GM23338 (cell line): ENCODE measurements around the gene TXNDC2. TPM values are rescaled to one million over a fixed set of nuclear protein-coding genes. Genes with fewer than 3 reads are reported as not detected.

Experiments used
- ATAC-seq: fragments of 200-7000 bp; cut with Tn5 transposase; 3 replicates; pipeline ENCODE4 v1.9.1; 2020
- DNase-seq: peaks from one replicate; pipeline ENCODE4 v3.0.0-alpha.2; 2015; ENCODE audit warnings: low spot score
- H2AFZ ChIP-seq: fragments of 200-600 bp; sonication (generic); 2 replicates; pipeline ENCODE4 v1.8.0; 2016; ENCODE audit warnings: antibody characterized with exemption, mild to moderate bottlenecking, moderate library complexity
- H3F3A ChIP-seq: fragments of 200-600 bp; sonication (generic); replicated peaks from 2 replicates; pipeline ENCODE4 v1.8.0; 2017; ENCODE audit warnings: antibody characterized with exemption, mixed run types, low read depth
- H3K27ac ChIP-seq: fragments of 200-600 bp; sonication (generic); 2 replicates; pipeline ENCODE4 v1.6.1; 2016; ENCODE audit warnings: low read depth
- H3K27me3 ChIP-seq: fragments of 200-600 bp; sonication (generic); 2 replicates; pipeline ENCODE4 v1.8.0; 2016; ENCODE audit warnings: mild to moderate bottlenecking, mixed run types, moderate library complexity; ENCODE audit not compliant: insufficient read depth
- H3K36me3 ChIP-seq: fragments of 200-600 bp; sonication (generic); 2 replicates; pipeline ENCODE4 v1.8.0; 2016; ENCODE audit warnings: mild to moderate bottlenecking; ENCODE audit not compliant: insufficient read depth
- H3K4me1 ChIP-seq: fragments of 200-600 bp; sonication (generic); 2 replicates; pipeline ENCODE4 v1.8.0; 2016; ENCODE audit warnings: mild to moderate bottlenecking, moderate library complexity; ENCODE audit not compliant: insufficient read depth
- H3K4me2 ChIP-seq: fragments of 200-600 bp; sonication (generic); 2 replicates; pipeline ENCODE4 v1.7.1; 2017; ENCODE audit warnings: mixed run types
- H3K4me3 ChIP-seq: fragments of 200-600 bp; sonication (generic); 2 replicates; pipeline ENCODE4 v1.6.1; 2016; ENCODE audit warnings: mixed run types
- H3K79me2 ChIP-seq: fragments of 200-600 bp; sonication (generic); replicated peaks from 2 replicates; pipeline ENCODE4 v1.8.0; 2017; ENCODE audit warnings: mild to moderate bottlenecking; ENCODE audit not compliant: insufficient read depth
- H3K9me2 ChIP-seq: fragments of 200-600 bp; sonication (generic); 2 replicates; pipeline ENCODE4 v1.8.0; 2017; ENCODE audit not compliant: insufficient read depth
- H4K20me1 ChIP-seq: fragments of 200-600 bp; sonication (generic); replicated peaks from 2 replicates; pipeline ENCODE4 v1.8.0; 2017; ENCODE audit warnings: mild to moderate bottlenecking; ENCODE audit not compliant: insufficient read depth
- H3K27ac Mint-ChIP-seq: 2 replicates; pipeline ENCODE4 v1.8.0; 2020; ENCODE audit warnings: inconsistent platforms, mild to moderate bottlenecking, moderate library complexity, mixed read lengths
- H3K27me3 Mint-ChIP-seq: 3 replicates; pipeline ENCODE4 v1.8.0; 2022; ENCODE audit warnings: low read depth, mild to moderate bottlenecking, moderate library complexity, mixed read lengths, inconsistent platforms; ENCODE audit not compliant: insufficient read depth, poor library complexity
- H3K36me3 Mint-ChIP-seq: 3 replicates; pipeline ENCODE4 v1.8.0; 2021; ENCODE audit warnings: low read depth, mild to moderate bottlenecking, inconsistent platforms, moderate library complexity, mixed read lengths
- H3K4me1 Mint-ChIP-seq: 3 replicates; pipeline ENCODE4 v1.8.0; 2020; ENCODE audit warnings: mild to moderate bottlenecking, inconsistent platforms, mixed read lengths
- H3K4me3 Mint-ChIP-seq: 3 replicates; pipeline ENCODE4 v1.8.0; 2021; ENCODE audit warnings: moderate library complexity, mild to moderate bottlenecking, inconsistent platforms, mixed read lengths
- H3K9me3 Mint-ChIP-seq: 3 replicates; pipeline ENCODE4 v1.8.0; 2020; ENCODE audit warnings: moderate library complexity, mild to moderate bottlenecking, inconsistent platforms, mixed read lengths
- CREB1 ChIP-seq: fragments of 250-450 bp; sonication (Bioruptor Pico); IDR thresholded peaks from 2 replicates; pipeline ENCODE4 v1.5.0; 2020; ENCODE audit warnings: low read depth, mild to moderate bottlenecking, moderate library complexity
- CTCF ChIP-seq, 2 experiments: fragments of 200-600 bp in 1 of 2; sonication (generic) in 1 of 2; conservative IDR thresholded peaks; 2 replicates each; pipeline versions ENCODE4 v1.5.1 to v1.6.1; 2016 to 2017; ENCODE audit warnings: antibody characterized with exemption in 2 of 2, low read depth in 2 of 2, mild to moderate bottlenecking in 2 of 2, moderate library complexity in 1 of 2
- ETS1 ChIP-seq: IDR thresholded peaks from 2 replicates; pipeline ENCODE4 v1.6.1; 2016; ENCODE audit warnings: antibody characterized with exemption
- EZH2 ChIP-seq: fragments of 200-600 bp; sonication (generic); IDR thresholded peaks from one replicate; pipeline ENCODE4 v1.8.0; 2017; ENCODE audit warnings: antibody characterized with exemption, mild to moderate bottlenecking, low read depth; ENCODE audit not compliant: unreplicated experiment
- EZH2phosphoT487 ChIP-seq: fragments of 200-600 bp; sonication (generic); IDR thresholded peaks from one replicate; pipeline ENCODE4 v1.8.1; 2018; ENCODE audit warnings: antibody characterized with exemption; ENCODE audit not compliant: unreplicated experiment
- NANOG ChIP-seq: IDR thresholded peaks from 2 replicates; pipeline ENCODE4 v1.6.1; 2016; ENCODE audit warnings: antibody characterized with exemption, borderline replicate concordance
- POLR2AphosphoS5 ChIP-seq: IDR thresholded peaks from 2 replicates; pipeline ENCODE4 v1.6.1; 2016; ENCODE audit warnings: antibody characterized with exemption, low read depth
- STAT1 ChIP-seq: IDR thresholded peaks from one replicate; pipeline ENCODE4 v1.6.1; 2016; ENCODE audit warnings: antibody characterized with exemption; ENCODE audit not compliant: unreplicated experiment
- ZNF114 ChIP-seq: fragments of 250-450 bp; sonication (Bioruptor Pico); IDR thresholded peaks from 2 replicates; pipeline ENCODE4 v1.5.0; 2020; ENCODE audit warnings: mild to moderate bottlenecking, moderate library complexity
- ZNF331 ChIP-seq: fragments of 250-450 bp; sonication (Bioruptor Pico); IDR thresholded peaks from 2 replicates; pipeline ENCODE4 v1.5.0; 2020; ENCODE audit warnings: low read depth, mild to moderate bottlenecking, moderate library complexity
- ZNF462 ChIP-seq: fragments of 250-450 bp; sonication (Bioruptor Pico); IDR thresholded peaks from 2 replicates; pipeline ENCODE4 v1.5.0; 2020; ENCODE audit warnings: mild to moderate bottlenecking, moderate library complexity
- polyA plus RNA-seq: library from polyadenylated mRNA; unstranded; fragments of >200 nt; fragmentation: Nextera tagmentation; extraction: Ambion mirVana; gene quantifications from 2 replicates; pipeline ENCODE4 v1.2.1, GENCODE V29; 2016
- total RNA-seq: library from RNA; depleted of rRNA; stranded (reverse); fragments of >200 nt; shearing (Covaris generic); gene quantifications from 2 replicates; pipeline ENCODE4 v1.2.3, GENCODE V29; 2014

Gene TXNDC2
- total and polyA plus RNA-seq, 2 experiments from 2014 or later, result 0.16 TPM; not detected in 1

GRCh38 chr18:9861157-9861556 is 24.6 kb upstream of the TXNDC2 start:
- H3K27me3 Mint-ChIP-seq, result no peaks in the 10 kb centered on the region
- peaks cover 11% of the 10 kb centered on the region; the same call in 1 of the 2 replicates for H3K36me3 ChIP-seq
- H3K9me3 Mint-ChIP-seq, result peaks cover 12% of the 10 kb centered on the region
- no peak overlapping the region for H3K27ac ChIP-seq
- H3K4me1 ChIP-seq, result no peaks in the 10 kb centered on the region
- H3K36me3 Mint-ChIP-seq, result peaks cover 14% of the 10 kb centered on the region
- H3K27ac Mint-ChIP-seq, result no peak overlapping the region
- no peaks in the 10 kb centered on the region for H3K79me2 ChIP-seq
- TF ChIP-seq ETS1 (no peak), EZH2phosphoT487 (no peak), NANOG (no peak), CREB1 (no peak), ZNF114 (CRISPR knock-in tag) (no peak), CTCF (conservative IDR thresholded peaks at IDR 0.05; ENCODE audit: low read depth in 2 of 2) (no peak)
- H3K9me2 ChIP-seq, result no peaks in the 10 kb centered on the region
- H3K27me3 ChIP-seq, result no peaks in the 10 kb centered on the region
- no peak for DNase-seq
- no peak overlapping the region for H3K4me3 ChIP-seq
- no peaks in the 10 kb centered on the region for H4K20me1 ChIP-seq
- H3K4me1 Mint-ChIP-seq, result no peaks in the 10 kb centered on the region; the same call in 2 of the 3 replicates
- ATAC-seq, result no peak
- no peaks in the 10 kb centered on the region for H3F3A ChIP-seq
- no peak overlapping the region for H3K4me2 ChIP-seq
- no peak overlapping the region for H3K4me3 Mint-ChIP-seq
- no peak overlapping the region for H2AFZ ChIP-seq

GRCh38 chr18:9861933-9862332 is 23.8 kb upstream of the TXNDC2 start:
- peaks cover 2% of the 10 kb centered on the region for H3K27me3 Mint-ChIP-seq
- no peak for ATAC-seq
- peaks cover 11% of the 10 kb centered on the region; the same call in 1 of the 2 replicates for H3K36me3 ChIP-seq
- H3K27ac ChIP-seq, result no peak overlapping the region
- no peak overlapping the region for H2AFZ ChIP-seq
- no peak overlapping the region for H3K27ac Mint-ChIP-seq
- H3K4me1 Mint-ChIP-seq, result no peaks in the 10 kb centered on the region; the same call in 2 of the 3 replicates
- H3K4me3 Mint-ChIP-seq, result no peak overlapping the region
- H3K4me2 ChIP-seq, result no peak overlapping the region
- no peaks in the 10 kb centered on the region for H3K79me2 ChIP-seq
- no peaks in the 10 kb centered on the region for H3F3A ChIP-seq
- H3K36me3 Mint-ChIP-seq, result peaks cover 16% of the 10 kb centered on the region
- no peaks in the 10 kb centered on the region for H3K9me2 ChIP-seq
- no peaks in the 10 kb centered on the region for H4K20me1 ChIP-seq
- no peaks in the 10 kb centered on the region for H3K4me1 ChIP-seq
- no peaks in the 10 kb centered on the region for H3K27me3 ChIP-seq
- peaks cover 19% of the 10 kb centered on the region for H3K9me3 Mint-ChIP-seq
- no peak overlapping the region for H3K4me3 ChIP-seq
- DNase-seq, result no peak
- no peak for TF ChIP-seq CTCF (conservative IDR thresholded peaks at IDR 0.05; ENCODE audit: low read depth in 2 of 2)
- no peak for TF ChIP-seq ZNF114 (CRISPR knock-in tag)
- no peak for TF ChIP-seq STAT1
- TF ChIP-seq EZH2, result no peak
- TF ChIP-seq NANOG, result no peak
- TF ChIP-seq ZNF462 (CRISPR knock-in tag), result no peak
- no peak for TF ChIP-seq POLR2AphosphoS5
- TF ChIP-seq CREB1, result no peak
- TF ChIP-seq ZNF331, result no peak
